Liver (tissue), 9 donors: Measurements from ENCODE around the gene RELT. TPM values are rescaled to one million over a fixed set of nuclear protein-coding genes. Genes with fewer than 3 reads are reported as not detected.

Experiments used
- DNase-seq: peaks from one replicate; pipeline ENCODE4 v3.0.0-alpha.2; 2017; ENCODE audit warnings: low spot score
- H3K27ac ChIP-seq, 2 donors: one replicate each; pipeline ENCODE4 v1.7.0; 2013; ENCODE audit warnings: inconsistent platforms in 2 of 2, low read length in 2 of 2, control low read depth in 1 of 2, low read depth in 1 of 2, mild to moderate bottlenecking in 1 of 2
- H3K27me3 ChIP-seq, 4 donors: one replicate each; pipeline versions ENCODE4 v1.6.1 to v1.7.0; 2013; ENCODE audit warnings: low read length in 3 of 4, inconsistent platforms in 1 of 4, mild to moderate bottlenecking in 1 of 4, moderate library complexity in 1 of 4; ENCODE audit not compliant: control insufficient read depth in 4 of 4, insufficient read depth in 4 of 4
- H3K36me3 ChIP-seq, 4 donors: one replicate each; pipeline versions ENCODE4 v1.6.1 to v1.7.0; 2013; ENCODE audit warnings: low read length in 3 of 4, mild to moderate bottlenecking in 3 of 4, low read depth in 1 of 4, moderate library complexity in 1 of 4; ENCODE audit not compliant: control insufficient read depth in 4 of 4, insufficient read depth in 3 of 4
- H3K4me1 ChIP-seq, 4 donors: one replicate each; pipeline versions ENCODE4 v1.6.1 to v1.7.0; 2013; ENCODE audit warnings: low read length in 3 of 4, mild to moderate bottlenecking in 3 of 4, moderate library complexity in 1 of 4; ENCODE audit not compliant: control insufficient read depth in 4 of 4, insufficient read depth in 4 of 4
- H3K4me3 ChIP-seq, 3 donors: one replicate each; pipeline versions ENCODE4 v1.6.1 to v1.7.0; 2013; ENCODE audit warnings: low read length in 3 of 3, control low read depth in 1 of 3, low read depth in 1 of 3, mild to moderate bottlenecking in 1 of 3
- H3K9ac ChIP-seq, 2 donors: one replicate each; pipeline ENCODE4 v1.7.0; 2013; ENCODE audit warnings: low read length in 2 of 2, mild to moderate bottlenecking in 2 of 2, moderate library complexity in 2 of 2, control low read depth in 1 of 2, low read depth in 1 of 2
- H3K9me3 ChIP-seq, 4 donors: one replicate each; pipeline versions ENCODE4 v1.6.1 to v1.7.0; 2013; ENCODE audit warnings: low read length in 3 of 4; ENCODE audit not compliant: control insufficient read depth in 4 of 4
- EGR1 ChIP-seq, 2 donors: IDR thresholded peaks; 2 replicates each; pipeline ENCODE4 v1.6.1; 2016 to 2018; ENCODE audit warnings: antibody characterized with exemption in 2 of 2, low read depth in 2 of 2
- FOXA1 ChIP-seq: IDR thresholded peaks from 2 replicates; pipeline ENCODE4 v1.6.1; 2016; ENCODE audit warnings: antibody characterized with exemption
- GABPA ChIP-seq, 2 donors: IDR thresholded peaks in 1 of 2; conservative IDR thresholded peaks in 1 of 2; 2 replicates each; pipeline ENCODE4 v1.6.1; 2016; ENCODE audit warnings: antibody characterized with exemption in 2 of 2, mild to moderate bottlenecking in 1 of 2, moderate library complexity in 1 of 2
- HNF4G ChIP-seq: IDR thresholded peaks from 2 replicates; pipeline ENCODE4 v1.6.1; 2016; ENCODE audit warnings: antibody characterized with exemption
- JUND ChIP-seq, 2 donors: IDR thresholded peaks; 2 replicates each; pipeline ENCODE4 v1.6.1; 2016; ENCODE audit warnings: antibody characterized with exemption in 2 of 2
- NR2F2 ChIP-seq: IDR thresholded peaks from 2 replicates; pipeline ENCODE4 v1.6.1; 2016; ENCODE audit warnings: antibody characterized with exemption
- RAD21 ChIP-seq, 2 donors: IDR thresholded peaks; 2 replicates each; pipeline ENCODE4 v1.6.1; 2016; ENCODE audit warnings: antibody characterized with exemption in 2 of 2, mild to moderate bottlenecking in 2 of 2
- RXRA ChIP-seq, 2 donors: IDR thresholded peaks; 2 replicates each; pipeline ENCODE4 v1.6.1; 2017 to 2018; ENCODE audit warnings: antibody characterized with exemption in 2 of 2, mild to moderate bottlenecking in 1 of 2
- SP1 ChIP-seq: IDR thresholded peaks from 2 replicates; pipeline ENCODE4 v1.6.1; 2018; ENCODE audit warnings: antibody characterized with exemption, mild to moderate bottlenecking
- TAF1 ChIP-seq: conservative IDR thresholded peaks from 2 replicates; pipeline ENCODE4 v1.6.1; 2016; ENCODE audit warnings: antibody characterized with exemption, mild to moderate bottlenecking
- WGBS: extraction: QIAGEN DNeasy Blood & Tissue Kit; methylation state at CpG from one replicate; pipeline ENCODE4 v1.1.7; 2013; 5-methylcytosine and 5-hydroxymethylcytosine counted together
- polyA plus RNA-seq, 2 donors: library from polyadenylated mRNA; stranded (reverse) in 1 of 2; unstranded in 1 of 2; fragments of 200-250 nt in 1 of 2; fragments of >200 nt in 1 of 2; fragmentation: Nextera tagmentation in 1 of 2; extraction: Ambion mirVana in 1 of 2; gene quantifications; one replicate each; pipeline versions ENCODE4 v1.2.1 to v1.2.3, GENCODE V29; 2013 to 2015
- total RNA-seq, 2 donors: library from RNA; depleted of rRNA; stranded (reverse); fragments of >200 nt; gene quantifications; one replicate each; pipeline ENCODE4 v1.2.3, GENCODE V29; 2014
- TF ChIP-seq, protein P1 (sequence below): IDR thresholded peaks from 2 replicates; pipeline ENCODE4 v1.6.1; 2016; ENCODE audit warnings: antibody characterized with exemption
- TF ChIP-seq, protein P2 (sequence below): fragments of 150-350 bp; IDR thresholded peaks from 2 replicates; pipeline ENCODE4 v1.5.1; 2017; ENCODE audit warnings: improper control_type of control experiment, low read depth, low read length; ENCODE audit not compliant: missing input control
- TF ChIP-seq, protein P3 (sequence below): IDR thresholded peaks from 2 replicates; pipeline ENCODE4 v1.6.1; 2016; ENCODE audit warnings: antibody characterized with exemption
- TF ChIP-seq, protein P4 (sequence below): IDR thresholded peaks from 2 replicates; pipeline ENCODE4 v1.6.1; 2016; ENCODE audit warnings: antibody characterized with exemption
- TF ChIP-seq, protein P5 (sequence below): IDR thresholded peaks from 2 replicates; pipeline ENCODE4 v1.6.1; 2016; ENCODE audit warnings: antibody characterized with exemption, mild to moderate bottlenecking
- donor health status: healthy.
- donor health status: healthy.
- donor health status: healthy.
- donor health status: healthy.
- donor health status: healthy.

Gene RELT
- total and polyA plus RNA-seq, 4 donors, result 0.21 to 8.0 (median 2.3) TPM

DNA sequence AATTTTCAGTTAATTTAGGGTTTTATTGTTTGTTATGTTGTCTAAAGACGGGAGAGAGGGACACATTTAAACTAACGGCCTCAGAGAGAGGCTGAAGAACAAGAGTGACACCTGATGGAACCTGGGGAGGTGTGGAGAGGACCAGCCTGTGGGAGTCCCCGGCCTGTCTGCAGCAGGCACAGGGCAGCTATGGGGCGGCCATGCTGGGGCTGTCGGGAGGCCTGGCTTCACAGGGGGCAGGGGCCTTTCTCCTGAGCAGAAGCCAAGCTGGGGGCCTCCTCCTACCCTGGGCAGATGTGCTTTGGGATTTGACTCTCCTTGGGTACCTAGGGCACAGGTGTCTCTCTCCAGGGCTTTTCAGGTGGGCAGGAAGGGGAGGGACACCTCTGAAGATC is 21.9 kb downstream of the RELT start:
- H3K9ac ChIP-seq, result no peak overlapping the region
- no peaks in the 10 kb centered on the region for H3K36me3 ChIP-seq
- no peaks in the 10 kb centered on the region for H3K9me3 ChIP-seq
- no peak overlapping the region for H3K27ac ChIP-seq
- no peak for DNase-seq
- no peak overlapping the region for H3K4me3 ChIP-seq
- TF ChIP-seq JUND (IDR thresholded peaks at IDR 0.05), result no peak
- no peak for TF ChIP-seq EGR1 (IDR thresholded peaks at IDR 0.05; ENCODE audit: low read depth in 2 of 2)
- TF ChIP-seq TAF1, result no peak
- no peak for TF ChIP-seq FOXA1
- TF ChIP-seq, protein P1, sequence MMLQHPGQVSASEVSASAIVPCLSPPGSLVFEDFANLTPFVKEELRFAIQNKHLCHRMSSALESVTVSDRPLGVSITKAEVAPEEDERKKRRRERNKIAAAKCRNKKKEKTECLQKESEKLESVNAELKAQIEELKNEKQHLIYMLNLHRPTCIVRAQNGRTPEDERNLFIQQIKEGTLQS, result no peak
- no peak for TF ChIP-seq NR2F2
- no peak for TF ChIP-seq RAD21 (IDR thresholded peaks at IDR 0.05)
- TF ChIP-seq RXRA (IDR thresholded peaks at IDR 0.05), result no peak
- no peak for TF ChIP-seq HNF4G
- TF ChIP-seq, protein P2, sequence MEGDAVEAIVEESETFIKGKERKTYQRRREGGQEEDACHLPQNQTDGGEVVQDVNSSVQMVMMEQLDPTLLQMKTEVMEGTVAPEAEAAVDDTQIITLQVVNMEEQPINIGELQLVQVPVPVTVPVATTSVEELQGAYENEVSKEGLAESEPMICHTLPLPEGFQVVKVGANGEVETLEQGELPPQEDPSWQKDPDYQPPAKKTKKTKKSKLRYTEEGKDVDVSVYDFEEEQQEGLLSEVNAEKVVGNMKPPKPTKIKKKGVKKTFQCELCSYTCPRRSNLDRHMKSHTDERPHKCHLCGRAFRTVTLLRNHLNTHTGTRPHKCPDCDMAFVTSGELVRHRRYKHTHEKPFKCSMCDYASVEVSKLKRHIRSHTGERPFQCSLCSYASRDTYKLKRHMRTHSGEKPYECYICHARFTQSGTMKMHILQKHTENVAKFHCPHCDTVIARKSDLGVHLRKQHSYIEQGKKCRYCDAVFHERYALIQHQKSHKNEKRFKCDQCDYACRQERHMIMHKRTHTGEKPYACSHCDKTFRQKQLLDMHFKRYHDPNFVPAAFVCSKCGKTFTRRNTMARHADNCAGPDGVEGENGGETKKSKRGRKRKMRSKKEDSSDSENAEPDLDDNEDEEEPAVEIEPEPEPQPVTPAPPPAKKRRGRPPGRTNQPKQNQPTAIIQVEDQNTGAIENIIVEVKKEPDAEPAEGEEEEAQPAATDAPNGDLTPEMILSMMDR, result no peak
- TF ChIP-seq, protein P3, sequence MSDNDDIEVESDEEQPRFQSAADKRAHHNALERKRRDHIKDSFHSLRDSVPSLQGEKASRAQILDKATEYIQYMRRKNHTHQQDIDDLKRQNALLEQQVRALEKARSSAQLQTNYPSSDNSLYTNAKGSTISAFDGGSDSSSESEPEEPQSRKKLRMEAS, result no peak
- WGBS, result 86% methylated on average over 5 of the region's 5 CpGs
- no peaks in the 10 kb centered on the region for H3K4me1 ChIP-seq
- no peaks in the 10 kb centered on the region for H3K27me3 ChIP-seq

DNA sequence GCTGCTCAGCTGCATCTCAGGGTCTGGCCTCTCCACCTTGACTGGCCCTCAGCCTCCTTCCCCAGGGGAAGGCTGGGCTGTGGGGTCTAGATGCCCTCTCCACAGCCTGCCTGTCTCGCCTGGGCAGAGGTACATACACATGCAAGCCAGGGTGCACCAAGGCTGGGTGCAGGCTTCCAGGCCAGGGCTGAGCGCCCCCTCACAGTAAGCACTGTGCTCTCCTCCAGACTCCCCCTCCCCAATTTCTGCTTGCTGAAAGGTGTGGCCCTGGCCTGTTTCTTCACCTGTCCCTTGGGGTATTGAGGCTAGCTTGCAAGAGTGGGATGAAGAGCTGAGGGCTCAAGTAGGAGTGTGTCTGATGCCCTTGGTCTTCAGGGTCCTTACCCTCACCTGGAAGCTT is 22.5 kb downstream of the RELT start:
- no peaks in the 10 kb centered on the region for H3K9me3 ChIP-seq
- no peak for TF ChIP-seq SP1
- TF ChIP-seq HNF4G, result no peak
- TF ChIP-seq, protein P1, result no peak
- no peak for TF ChIP-seq NR2F2
- TF ChIP-seq GABPA (IDR thresholded peaks at IDR 0.05 in 1 of 2, conservative IDR thresholded peaks at IDR 0.05 in 1 of 2), result no peak
- no peaks in the 10 kb centered on the region for H3K4me1 ChIP-seq
- no peaks in the 10 kb centered on the region for H3K27me3 ChIP-seq
- H3K27ac ChIP-seq, result no peak overlapping the region
- H3K4me3 ChIP-seq, result no peak overlapping the region
- DNase-seq, result no peak
- H3K9ac ChIP-seq, result no peak overlapping the region
- no peaks in the 10 kb centered on the region for H3K36me3 ChIP-seq
- WGBS, result 98% methylated on average over 2 of the region's 2 CpGs

DNA sequence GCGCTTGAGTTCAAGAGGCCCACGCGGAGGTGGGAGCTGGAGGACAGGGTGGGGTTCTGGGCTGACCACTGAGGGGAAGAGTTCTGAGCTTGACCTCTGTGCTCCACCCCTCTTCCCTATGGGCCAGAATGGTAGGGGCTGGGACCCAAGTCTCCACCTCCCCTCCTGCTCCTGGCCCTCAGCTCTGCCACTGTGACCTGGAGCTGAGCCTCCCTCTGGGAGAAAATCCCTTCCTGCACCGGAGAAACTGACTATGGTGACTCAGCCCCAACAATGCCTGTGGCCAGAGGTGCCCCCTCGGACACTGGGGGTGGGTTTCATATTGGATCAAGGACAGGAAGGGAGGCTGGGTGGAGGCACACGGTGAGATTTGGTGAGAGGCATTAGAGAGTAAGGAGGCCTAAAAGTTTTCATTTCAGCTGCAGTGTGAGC is 23.0 kb downstream of the RELT start:
- Histone ChIP-seq H3K4me3 (no peak overlapping the region), H3K4me1 (no peaks in the 10 kb centered on the region), H3K27me3 (no peaks in the 10 kb centered on the region), H3K9ac (no peak overlapping the region), H3K9me3 (no peaks in the 10 kb centered on the region), H3K36me3 (no peaks in the 10 kb centered on the region), H3K27ac (no peak overlapping the region)
- DNase-seq, result no peak
- 82% methylated on average over 6 of the region's 6 CpGs for WGBS
- TF ChIP-seq EGR1 (IDR thresholded peaks at IDR 0.05; ENCODE audit: low read depth in 2 of 2) (no peak), HNF4G (no peak), GABPA (IDR thresholded peaks at IDR 0.05 in 1 of 2, conservative IDR thresholded peaks at IDR 0.05 in 1 of 2) (no peak), SP1 (no peak), RAD21 (IDR thresholded peaks at IDR 0.05) (no peak)
- TF ChIP-seq, protein P1, result no peak
- TF ChIP-seq, protein P3, result no peak
- TF ChIP-seq, protein P4, sequence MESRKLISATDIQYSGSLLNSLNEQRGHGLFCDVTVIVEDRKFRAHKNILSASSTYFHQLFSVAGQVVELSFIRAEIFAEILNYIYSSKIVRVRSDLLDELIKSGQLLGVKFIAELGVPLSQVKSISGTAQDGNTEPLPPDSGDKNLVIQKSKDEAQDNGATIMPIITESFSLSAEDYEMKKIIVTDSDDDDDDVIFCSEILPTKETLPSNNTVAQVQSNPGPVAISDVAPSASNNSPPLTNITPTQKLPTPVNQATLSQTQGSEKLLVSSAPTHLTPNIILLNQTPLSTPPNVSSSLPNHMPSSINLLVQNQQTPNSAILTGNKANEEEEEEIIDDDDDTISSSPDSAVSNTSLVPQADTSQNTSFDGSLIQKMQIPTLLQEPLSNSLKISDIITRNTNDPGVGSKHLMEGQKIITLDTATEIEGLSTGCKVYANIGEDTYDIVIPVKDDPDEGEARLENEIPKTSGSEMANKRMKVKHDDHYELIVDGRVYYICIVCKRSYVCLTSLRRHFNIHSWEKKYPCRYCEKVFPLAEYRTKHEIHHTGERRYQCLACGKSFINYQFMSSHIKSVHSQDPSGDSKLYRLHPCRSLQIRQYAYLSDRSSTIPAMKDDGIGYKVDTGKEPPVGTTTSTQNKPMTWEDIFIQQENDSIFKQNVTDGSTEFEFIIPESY, result no peak
- TF ChIP-seq, protein P5, sequence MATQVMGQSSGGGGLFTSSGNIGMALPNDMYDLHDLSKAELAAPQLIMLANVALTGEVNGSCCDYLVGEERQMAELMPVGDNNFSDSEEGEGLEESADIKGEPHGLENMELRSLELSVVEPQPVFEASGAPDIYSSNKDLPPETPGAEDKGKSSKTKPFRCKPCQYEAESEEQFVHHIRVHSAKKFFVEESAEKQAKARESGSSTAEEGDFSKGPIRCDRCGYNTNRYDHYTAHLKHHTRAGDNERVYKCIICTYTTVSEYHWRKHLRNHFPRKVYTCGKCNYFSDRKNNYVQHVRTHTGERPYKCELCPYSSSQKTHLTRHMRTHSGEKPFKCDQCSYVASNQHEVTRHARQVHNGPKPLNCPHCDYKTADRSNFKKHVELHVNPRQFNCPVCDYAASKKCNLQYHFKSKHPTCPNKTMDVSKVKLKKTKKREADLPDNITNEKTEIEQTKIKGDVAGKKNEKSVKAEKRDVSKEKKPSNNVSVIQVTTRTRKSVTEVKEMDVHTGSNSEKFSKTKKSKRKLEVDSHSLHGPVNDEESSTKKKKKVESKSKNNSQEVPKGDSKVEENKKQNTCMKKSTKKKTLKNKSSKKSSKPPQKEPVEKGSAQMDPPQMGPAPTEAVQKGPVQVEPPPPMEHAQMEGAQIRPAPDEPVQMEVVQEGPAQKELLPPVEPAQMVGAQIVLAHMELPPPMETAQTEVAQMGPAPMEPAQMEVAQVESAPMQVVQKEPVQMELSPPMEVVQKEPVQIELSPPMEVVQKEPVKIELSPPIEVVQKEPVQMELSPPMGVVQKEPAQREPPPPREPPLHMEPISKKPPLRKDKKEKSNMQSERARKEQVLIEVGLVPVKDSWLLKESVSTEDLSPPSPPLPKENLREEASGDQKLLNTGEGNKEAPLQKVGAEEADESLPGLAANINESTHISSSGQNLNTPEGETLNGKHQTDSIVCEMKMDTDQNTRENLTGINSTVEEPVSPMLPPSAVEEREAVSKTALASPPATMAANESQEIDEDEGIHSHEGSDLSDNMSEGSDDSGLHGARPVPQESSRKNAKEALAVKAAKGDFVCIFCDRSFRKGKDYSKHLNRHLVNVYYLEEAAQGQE, result no peak
- TF ChIP-seq, protein P2, result no peak
